HG03520 (cell line): ENCODE measurements around the gene CRAMP1.

ENCODE experiments used
- ATAC-seq: cut with Tn5 transposase; IDR thresholded peaks from one replicate; pipeline ENCODE4 v1.9.1; 2021; ENCODE audit warnings: mild to moderate bottlenecking, moderate library complexity; ENCODE audit not compliant: unreplicated experiment

CRAMP1 gene, protein sequence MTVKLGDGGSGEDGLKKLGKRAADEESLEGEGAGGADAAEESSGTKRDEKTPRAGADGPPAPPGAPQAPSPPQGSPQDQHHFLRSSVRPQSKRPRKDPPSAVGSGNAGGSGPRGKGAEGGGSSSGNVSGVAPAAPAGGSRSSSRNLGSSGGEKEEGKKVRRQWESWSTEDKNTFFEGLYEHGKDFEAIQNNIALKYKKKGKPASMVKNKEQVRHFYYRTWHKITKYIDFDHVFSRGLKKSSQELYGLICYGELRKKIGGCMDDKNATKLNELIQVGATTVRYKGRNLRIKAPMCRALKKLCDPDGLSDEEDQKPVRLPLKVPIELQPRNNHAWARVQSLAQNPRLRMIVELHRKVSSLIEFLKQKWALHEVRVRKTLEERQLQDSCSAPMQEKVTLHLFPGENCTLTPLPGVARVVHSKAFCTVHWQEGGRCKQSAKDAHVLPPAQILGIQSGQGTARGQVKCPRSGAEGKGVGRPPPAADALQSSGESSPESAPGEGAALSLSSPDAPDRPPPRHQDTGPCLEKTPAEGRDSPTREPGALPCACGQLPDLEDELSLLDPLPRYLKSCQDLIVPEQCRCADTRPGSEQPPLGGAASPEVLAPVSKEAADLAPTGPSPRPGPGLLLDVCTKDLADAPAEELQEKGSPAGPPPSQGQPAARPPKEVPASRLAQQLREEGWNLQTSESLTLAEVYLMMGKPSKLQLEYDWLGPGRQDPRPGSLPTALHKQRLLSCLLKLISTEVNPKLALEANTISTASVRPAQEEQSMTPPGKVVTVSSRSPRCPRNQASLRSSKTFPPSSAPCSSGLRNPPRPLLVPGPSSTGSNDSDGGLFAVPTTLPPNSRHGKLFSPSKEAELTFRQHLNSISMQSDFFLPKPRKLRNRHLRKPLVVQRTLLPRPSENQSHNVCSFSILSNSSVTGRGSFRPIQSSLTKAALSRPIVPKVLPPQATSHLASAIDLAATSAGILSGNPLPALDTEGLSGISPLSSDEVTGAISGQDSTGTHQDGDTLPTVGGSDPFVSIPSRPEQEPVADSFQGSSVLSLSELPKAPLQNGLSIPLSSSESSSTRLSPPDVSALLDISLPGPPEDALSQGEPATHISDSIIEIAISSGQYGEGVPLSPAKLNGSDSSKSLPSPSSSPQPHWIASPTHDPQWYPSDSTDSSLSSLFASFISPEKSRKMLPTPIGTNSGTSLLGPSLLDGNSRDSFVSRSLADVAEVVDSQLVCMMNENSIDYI (N-terminal part only)

DNA sequence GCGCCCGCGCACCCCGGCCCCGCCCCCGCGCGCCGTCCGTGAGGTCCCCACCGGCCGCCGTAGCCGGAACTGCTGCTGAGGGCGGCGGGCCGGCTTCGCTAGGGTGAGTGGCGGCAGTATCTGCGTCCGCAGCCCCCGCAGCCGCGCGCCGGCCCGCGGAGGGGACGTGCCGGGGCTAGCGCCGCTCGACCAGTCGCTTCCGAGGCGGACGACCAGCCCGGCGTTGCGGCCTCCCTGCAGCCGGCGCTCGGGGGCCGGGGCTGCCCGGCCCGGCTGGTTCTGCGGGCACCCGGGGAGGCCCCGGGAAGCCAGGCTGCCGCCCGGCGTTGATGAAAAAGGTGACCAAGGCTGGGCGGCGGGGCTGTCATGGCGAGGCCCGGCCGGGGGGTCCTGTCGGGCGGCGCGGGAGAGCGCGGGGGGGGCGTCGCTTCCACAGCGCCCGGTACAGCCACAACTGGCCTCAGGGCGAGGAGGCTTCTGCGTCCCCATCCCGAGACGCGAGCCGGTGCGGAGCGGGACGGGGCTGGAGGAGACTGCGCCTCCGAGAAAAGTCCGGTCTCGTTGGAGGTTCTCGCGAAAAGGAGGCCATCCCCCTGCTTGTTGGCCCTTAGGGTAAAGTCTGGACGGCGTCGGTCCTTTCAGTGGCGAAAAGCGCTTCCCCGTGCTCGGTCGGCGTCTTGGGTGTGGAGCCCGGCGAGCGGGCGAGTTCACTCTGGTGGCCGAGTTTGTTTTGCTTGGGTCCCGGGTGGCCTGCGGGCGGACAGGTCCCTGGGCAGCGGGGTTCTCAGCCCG lies at the start of gene CRAMP1:
Gene CRAMP1, plus strand, starts transcription at position 41 of the 792 bp plus-strand sequence. CDS start 2,280 bp downstream, outside the sequence.
- peak; percentile 6 for ATAC-seq

DNA sequence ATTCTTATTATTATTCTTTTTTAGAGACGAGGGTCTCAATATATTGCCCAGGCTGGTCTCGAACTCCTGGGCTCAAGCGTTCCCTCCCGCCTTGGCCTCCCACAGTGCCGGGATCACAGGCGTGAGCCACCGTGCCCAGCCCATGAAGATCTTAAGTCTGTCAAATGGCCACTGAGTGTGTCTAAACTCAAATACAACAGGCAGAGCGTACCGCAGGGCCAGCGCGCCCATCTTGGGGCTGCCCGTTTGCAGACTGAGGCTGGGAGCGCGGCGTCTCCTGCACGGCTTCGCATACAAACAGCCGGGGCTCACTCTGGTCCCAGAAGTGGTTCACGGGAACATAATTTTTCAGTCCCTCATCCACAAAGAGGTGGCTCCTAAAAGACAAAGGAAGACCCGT lies 48.4 kb upstream of the CRAMP1 start:
- no peak for ATAC-seq

DNA sequence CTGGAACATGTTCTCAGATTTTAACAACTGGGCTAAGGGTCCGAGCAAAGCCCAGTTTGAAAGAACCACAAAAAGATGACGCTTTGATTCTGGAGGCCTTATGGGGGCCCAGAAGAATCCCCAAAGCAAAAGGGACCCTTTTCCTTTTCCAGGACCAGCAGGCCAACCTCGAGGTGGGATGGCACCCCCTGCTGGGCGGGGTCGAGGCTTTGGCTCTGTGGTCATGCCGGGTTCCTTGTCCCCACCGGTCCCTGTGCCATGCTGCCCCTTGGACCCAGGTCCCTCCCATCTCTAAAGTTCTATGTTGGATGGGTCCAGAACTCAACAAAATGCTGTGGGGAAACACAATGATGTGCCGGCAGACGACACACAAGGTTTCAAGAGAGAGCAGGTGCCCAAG lies 47.8 kb upstream of the CRAMP1 start:
- ATAC-seq = no peak

DNA sequence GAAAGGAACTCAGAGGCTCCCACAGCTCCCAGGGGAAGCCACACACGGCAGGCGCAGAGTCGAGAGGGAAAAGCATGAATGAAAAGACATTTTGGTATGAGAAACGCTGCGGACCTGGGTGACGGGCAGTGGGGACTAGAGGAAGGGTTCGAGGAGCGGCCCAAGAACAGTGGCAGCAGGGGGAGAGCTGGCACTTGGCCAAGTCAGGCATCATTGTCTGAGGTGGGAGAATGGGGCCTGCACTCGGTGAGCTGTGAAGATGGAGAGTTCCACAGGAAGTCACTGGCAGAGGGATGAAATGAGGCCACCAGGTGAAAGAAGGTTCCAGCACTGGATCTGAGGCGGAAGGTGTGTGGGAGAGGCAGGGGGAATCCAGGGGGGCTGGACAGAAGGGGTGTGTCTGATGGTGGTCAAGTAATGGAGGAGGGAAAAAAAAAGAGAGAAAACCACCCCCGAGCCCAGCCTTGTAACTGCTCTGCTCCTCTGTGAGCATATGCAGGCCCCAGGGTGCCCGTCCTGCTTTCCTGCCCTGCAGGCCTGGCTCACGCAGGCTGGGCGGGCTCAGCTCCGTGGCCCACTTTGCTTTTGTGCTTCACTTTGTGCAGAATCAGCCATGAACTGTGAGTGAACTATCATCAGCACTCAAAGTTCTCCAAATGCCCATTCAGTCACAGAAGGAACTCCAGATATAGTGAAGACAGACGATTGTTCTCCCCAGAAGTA lies 46.9 kb upstream of the CRAMP1 start:
- ATAC-seq = no peak

DNA sequence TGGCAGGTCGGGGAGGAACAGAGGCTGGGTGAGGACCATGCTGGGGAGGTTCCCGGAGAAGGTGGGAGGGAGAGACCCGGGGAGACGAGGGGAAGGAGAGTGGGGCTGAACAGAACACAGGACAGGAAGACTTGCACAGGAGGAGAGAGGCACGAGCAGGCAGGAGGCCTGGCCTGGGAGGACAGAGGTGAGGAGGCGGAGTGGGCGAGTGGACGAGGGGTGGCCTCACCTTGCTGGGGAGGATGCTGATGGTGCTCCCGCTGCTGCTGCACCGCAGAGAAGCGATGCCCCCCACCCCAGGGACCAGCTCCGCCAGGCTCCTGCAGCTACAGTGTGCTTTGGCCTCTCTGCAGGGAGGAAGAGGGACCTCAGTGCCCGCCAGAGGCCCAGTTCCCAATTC lies 44.2 kb upstream of the CRAMP1 start:
- no peak for ATAC-seq

DNA sequence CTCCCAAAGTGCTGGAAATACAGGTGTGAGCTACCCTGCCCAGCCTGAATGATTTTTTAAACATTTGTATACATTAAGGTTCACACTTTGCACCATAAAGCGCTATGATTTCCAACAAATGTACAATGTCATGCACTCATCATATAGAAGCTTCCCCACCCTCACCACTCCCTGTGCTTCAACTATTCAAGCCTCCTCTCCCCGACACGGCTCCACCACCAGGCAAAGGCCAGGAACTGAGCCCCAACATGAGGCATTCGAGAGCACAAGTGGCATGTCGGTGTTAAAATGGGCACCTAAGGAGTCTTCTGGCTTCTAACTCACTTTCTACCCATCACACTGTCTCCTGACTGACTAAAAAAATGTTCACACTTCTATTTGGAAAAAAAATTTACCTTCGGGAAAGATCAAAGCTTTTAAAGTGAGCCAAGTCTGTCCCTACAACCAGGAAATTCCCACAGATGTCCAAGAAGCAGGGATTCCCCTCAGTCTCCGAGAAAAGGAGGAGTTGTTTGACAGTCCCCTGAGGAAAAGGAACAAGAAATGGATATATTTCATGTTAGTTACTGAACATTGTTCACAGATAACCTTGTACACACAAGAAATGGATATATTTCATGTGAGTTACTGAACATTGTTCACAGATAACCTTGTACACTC lies 41.0 kb upstream of the CRAMP1 start:
- ATAC-seq = no peak

DNA sequence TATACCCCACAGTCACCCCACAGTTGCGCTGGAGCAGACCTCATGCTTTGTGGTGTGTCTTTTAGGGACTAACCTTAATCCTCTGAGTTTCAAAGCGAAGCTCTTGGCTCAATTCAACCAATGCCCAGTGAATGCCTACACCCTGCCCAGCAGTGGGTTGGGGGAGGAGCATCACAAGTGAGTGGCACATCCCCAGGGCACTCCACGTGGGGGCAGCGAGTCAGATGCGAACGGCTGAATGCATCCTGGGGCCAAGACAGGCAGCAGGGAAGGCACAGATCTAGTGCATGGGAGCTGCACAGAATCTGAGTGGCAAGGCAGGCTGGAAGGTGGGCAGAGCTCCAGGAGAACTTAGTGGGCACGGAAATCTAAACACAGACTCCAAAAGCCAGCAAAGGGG lies 39.5 kb upstream of the CRAMP1 start:
- no peak for ATAC-seq

DNA sequence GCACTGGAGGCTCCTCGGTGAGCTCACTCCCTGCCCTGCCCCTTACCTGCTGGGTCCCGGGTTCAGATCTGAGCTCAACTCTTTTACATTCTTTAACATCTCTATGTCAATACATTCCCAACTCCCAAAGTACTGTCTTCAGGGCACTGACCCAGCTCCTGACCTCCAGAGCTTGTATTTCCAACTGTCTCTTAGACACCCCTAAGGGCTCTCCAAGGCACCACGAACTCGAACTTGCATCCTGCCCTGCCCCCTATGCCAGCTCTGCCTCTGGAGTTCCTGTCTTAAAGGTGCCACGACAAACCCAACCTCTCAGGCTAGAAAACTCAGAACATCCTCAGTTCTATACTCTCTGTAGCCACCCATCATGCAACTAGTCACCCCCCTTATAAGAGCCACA lies 38.9 kb upstream of the CRAMP1 start:
- no peak for ATAC-seq

DNA sequence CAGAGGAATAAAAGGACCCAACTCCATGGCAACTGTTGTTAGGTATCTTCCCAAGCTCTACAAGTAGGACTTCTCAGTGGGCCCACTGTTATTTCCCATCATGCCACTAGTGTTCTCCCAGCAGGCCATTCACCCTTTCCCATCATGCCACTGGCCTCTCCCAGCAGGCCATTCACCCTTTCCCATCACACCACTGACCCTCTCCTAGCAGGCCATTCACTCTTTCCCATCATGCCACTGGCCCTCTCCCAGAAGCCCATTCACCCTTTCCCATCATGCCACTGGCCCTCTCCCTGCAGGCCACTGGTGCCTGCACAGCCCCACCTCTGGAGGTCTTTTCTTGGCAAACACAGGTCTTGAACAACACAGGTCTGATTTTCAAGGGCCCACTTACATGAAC lies 36.6 kb upstream of the CRAMP1 start:
- no peak for ATAC-seq

DNA sequence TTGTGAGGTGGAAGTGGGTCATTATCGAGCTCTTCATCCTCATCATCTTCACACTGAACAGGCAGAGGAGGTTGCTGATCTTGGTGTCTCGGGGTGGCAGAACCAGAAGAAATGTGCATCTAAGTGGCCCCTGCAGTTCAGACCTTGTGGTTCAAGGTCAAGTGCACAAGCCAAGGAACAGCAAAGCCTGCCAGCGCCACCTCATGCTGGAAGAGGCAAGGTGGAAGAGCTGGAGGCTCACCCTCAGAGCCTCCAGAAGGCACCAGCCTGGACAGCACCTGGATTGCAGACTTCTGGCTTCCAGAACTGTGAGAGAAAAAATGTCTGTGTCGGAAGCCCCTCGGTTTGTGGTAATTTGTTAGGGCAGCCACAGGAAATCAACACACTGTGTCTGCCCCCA lies 32.9 kb upstream of the CRAMP1 start:
- ATAC-seq = no peak

DNA sequence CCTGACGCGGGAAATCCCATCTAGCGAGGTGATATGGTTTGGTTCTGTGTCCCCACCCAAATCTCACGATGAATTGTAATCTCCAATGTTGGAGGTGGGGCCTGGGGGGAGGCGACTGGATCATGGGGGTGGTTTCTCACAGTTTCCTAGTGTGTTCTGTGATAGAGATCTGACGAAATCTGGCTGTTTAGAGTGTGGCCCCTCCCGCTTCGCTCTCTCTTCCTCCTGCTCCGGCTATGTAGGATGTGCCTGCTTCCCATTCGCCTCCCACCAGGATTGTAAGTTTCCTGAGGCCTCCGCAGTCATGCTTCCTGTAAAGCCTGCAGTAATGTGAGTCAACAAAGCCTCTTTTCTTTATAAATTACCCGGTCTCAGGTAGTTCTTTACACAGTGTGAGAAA lies 31.9 kb upstream of the CRAMP1 start:
- no peak for ATAC-seq

DNA sequence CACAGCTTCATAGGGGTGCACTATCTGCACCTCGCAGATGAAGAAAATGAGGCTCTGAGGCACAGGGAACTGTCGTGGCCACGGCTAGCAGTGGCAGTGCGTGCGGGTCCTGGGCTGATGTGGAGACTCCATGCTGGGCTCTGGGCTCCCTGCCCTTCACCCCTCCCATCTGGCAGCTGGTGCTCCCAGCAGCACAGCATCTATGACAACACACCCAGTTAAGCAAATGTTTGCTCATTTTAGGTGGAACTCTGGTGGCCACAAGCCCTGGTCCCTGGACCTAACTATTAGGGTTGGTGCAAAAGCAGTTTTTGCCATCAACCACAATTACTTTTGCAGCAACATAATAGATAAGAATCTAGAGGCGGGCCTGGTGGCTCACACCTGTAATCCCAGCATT lies 31.2 kb upstream of the CRAMP1 start:
- ATAC-seq = no peak

DNA sequence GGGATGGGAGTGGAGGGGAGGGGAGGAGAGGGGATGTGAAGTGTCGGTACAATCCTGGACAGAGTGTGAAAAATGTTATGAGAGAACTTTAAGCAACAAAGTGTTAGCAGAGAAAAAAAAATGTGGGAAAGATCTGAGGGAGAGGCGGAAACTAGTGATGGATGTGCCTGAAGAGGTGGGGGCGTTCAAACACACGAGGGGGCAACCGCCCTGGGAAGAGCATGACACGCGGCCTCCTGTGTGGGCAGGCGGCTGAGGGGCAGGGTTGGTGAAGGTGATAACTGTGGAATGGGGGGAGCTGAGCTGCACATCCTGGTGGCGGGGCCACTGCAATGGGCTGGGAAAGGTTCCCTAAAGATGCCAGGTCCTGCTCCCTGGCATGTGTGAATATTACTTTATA lies 30.4 kb upstream of the CRAMP1 start:
- no peak for ATAC-seq

DNA sequence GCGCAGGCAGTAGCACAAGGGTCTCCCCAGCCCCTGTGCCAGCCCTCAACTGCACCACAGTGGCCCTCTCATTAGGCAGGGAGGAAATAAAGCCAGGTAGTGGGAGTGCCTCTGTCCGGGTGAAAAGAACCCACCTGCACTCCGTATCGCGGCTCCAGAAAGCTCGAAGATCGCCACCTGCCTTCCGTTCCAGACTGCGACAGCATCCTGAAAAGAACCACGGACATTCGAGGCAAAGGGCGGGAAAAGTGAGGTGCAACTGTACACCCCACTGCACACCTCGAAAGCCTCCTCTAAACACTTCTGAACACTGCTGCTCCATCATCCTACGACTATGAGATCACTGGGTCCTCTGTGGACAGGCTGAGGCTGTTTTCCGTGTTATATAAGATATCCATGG lies 29.0 kb upstream of the CRAMP1 start:
- no peak for ATAC-seq

DNA sequence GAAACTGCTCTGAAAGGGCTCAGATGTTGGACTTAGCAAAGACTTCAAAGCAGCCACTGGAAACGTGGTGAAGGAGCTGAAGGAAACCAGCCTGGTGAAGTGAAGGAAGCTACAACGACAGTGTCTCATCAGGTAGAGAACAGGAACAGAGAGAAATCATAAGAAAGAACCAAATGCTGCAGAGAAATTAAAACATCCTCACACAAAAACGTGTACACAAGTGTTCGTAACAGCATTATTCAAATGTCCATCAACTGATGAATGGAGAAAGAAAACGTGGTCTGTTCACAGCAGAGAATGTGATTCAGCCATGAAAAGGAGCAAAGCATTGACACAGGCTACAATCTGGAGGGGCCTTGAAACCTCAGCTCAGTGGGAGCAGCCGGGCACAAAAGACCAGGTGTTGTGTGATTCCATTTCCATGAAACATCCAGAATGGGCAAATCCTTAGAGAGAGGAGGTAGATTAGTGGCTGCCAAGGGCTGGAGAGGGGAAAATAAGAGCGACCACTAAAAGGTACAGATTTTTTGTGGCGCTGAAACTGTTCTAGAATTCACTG lies 27.2 kb upstream of the CRAMP1 start:
- ATAC-seq = no peak

DNA sequence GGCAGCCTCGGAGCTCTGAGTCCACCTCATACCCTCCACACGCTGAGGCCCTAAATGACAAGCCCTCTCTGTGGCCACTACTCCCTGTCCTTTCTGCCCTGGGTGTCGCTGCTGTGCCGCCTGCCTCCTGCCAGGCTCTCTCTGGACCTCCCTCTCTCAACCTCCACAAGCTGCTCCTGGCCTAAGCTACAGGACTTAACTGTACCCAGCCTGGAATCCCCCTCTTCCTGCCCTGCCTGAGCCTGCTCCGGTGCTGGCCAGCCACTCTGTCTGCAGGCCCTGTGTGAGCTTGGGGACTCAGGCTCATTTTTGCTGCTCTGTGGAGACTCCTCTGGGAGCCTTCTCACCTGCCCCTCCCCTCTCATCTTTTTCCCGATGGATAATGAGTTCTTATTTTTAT lies 21.8 kb upstream of the CRAMP1 start:
- ATAC-seq = no peak

DNA sequence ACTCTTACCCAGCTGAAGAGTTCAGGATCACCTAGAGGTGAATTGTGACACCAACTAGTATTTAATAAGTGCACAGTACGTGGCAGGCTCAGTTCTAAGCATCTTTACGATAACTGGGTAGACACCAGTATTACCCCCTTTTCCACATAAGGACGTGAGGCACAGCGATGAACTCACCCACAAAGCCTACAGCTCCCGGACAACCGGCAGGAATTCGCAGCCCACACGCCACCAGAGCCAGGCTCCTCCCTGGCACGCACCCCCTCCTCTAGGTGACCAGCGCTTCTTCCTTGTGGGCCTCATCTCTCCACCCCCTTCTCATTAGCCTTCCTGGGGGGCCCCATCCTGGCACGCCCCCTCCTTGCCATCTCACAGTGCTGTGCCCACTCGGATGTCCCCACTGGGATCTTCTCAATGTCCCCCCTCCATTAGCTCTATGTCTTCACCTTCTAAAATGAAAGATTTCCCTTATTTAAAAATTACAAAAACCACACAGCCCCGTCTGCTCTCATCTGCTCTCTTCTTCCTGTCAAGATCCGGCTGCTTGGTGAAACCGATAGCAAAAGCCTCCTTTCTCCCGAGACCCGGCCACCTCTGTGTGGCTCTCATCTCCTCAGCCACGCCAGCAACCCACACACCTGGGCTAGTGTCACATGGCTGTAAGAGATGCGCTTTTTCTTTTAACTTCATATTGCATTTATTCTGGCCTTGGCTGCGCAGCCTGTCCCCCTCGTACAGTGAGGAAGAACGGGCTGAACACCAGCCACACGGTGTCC lies 21.0 kb upstream of the CRAMP1 start:
- no peak for ATAC-seq

DNA sequence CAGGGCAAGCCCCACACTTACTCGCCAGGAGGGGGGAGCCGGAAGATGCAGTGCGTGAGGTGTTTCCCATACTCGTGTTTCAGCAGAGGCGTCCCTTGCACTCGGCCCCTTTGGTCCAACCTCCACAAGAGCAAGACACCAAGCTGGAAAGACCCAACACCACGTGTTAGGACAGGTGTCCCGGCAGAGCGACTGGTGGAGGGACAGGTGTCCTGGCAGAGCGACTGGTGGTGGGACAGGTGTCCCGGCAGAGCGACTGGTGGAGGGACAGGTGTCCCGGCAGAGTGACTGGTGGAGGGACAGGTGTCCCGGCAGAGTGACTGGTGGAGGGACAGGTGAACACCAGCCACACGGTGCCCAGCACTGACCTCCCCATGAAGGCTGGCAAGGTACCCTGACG lies 19.7 kb upstream of the CRAMP1 start:
- no peak for ATAC-seq
